CD14-positive monocyte (primary cell): Measurements from ENCODE around the gene CKS2. TPM values are rescaled to one million over a fixed set of nuclear protein-coding genes. Genes with fewer than 3 reads are reported as not detected.
A peak's percentile ranks its signal among the peaks of the same experiment; 100 is the strongest.

ENCODE experiments used
- DNase-seq, 3 donors: peaks; one replicate each; pipeline ENCODE4 v3.0.0-alpha.2; 2011 to 2022
- H2AFZ ChIP-seq: 2 replicates; pipeline ENCODE4 v1.6.0; 2012; ENCODE audit warnings: mild to moderate bottlenecking, low read depth, low read length, inconsistent platforms; ENCODE audit not compliant: insufficient read depth, poor library complexity, severe bottlenecking
- H3K27ac ChIP-seq, 2 donors: 1 replicate in 1 of 2; 2 replicates in 1 of 2; pipeline ENCODE4 v1.5.1; 2012 to 2013; ENCODE audit warnings: low read length in 2 of 2, control low read depth in 1 of 2, inconsistent platforms in 1 of 2, low read depth in 1 of 2, mild to moderate bottlenecking in 1 of 2
- H3K27me3 ChIP-seq, 2 donors: one replicate each; pipeline versions ENCODE4 v1.6.0 to v1.6.1; 2011 to 2013; ENCODE audit warnings: low read length in 2 of 2; ENCODE audit not compliant: control insufficient read depth in 2 of 2, insufficient read depth in 2 of 2
- H3K36me3 ChIP-seq, 2 donors: replicated peaks in 1 of 2; 1 replicate in 1 of 2; 2 replicates in 1 of 2; pipeline versions ENCODE4 v1.5.1 to v1.6.1; 2012 to 2013; ENCODE audit warnings: low read length in 2 of 2, control low read depth in 1 of 2, inconsistent platforms in 1 of 2, mild to moderate bottlenecking in 1 of 2; ENCODE audit not compliant: insufficient read depth in 2 of 2, control insufficient read depth in 1 of 2
- H3K4me1 ChIP-seq, 2 donors: 1 replicate in 1 of 2; 2 replicates in 1 of 2; pipeline versions ENCODE4 v1.5.1 to v1.6.1; 2012 to 2013; ENCODE audit warnings: low read length in 2 of 2, control low read depth in 1 of 2, inconsistent platforms in 1 of 2, mild to moderate bottlenecking in 1 of 2, moderate library complexity in 1 of 2; ENCODE audit not compliant: insufficient read depth in 2 of 2, control insufficient read depth in 1 of 2
- H3K4me2 ChIP-seq: replicated peaks from 2 replicates; pipeline ENCODE3; 2012; ENCODE audit warnings: low read length, moderate library complexity, mild to moderate bottlenecking; ENCODE audit not compliant: poor library complexity, severe bottlenecking; ENCODE audit errors: extremely low read depth
- H3K4me3 ChIP-seq, 3 experiments: fragments of 200-600 bp in 1 of 3; sonication (generic) in 1 of 3; replicated peaks in 1 of 3; 1 replicate in 2 of 3; 2 replicates in 1 of 3; pipeline ENCODE4 v1.5.1; 2011 to 2013; ENCODE audit warnings: low read length in 3 of 3, mild to moderate bottlenecking in 3 of 3, control low read depth in 2 of 3, low read depth in 2 of 3, inconsistent platforms in 1 of 3, moderate library complexity in 1 of 3
- H3K79me2 ChIP-seq: 2 replicates; pipeline ENCODE4 v1.6.0; 2012; ENCODE audit warnings: mild to moderate bottlenecking, control low read depth, inconsistent platforms, low read length, moderate library complexity; ENCODE audit not compliant: insufficient read depth
- H3K9ac ChIP-seq: 2 replicates; pipeline ENCODE4 v1.6.0; 2017; ENCODE audit warnings: low read length, mild to moderate bottlenecking; ENCODE audit not compliant: insufficient read depth, poor library complexity, severe bottlenecking
- H3K9me3 ChIP-seq, 2 donors: replicated peaks in 1 of 2; 1 replicate in 1 of 2; 2 replicates in 1 of 2; pipeline versions ENCODE4 v1.5.1 to v1.6.1; 2012 to 2013; ENCODE audit warnings: low read length in 2 of 2, control low read depth in 1 of 2; ENCODE audit not compliant: control insufficient read depth in 1 of 2, insufficient read depth in 1 of 2
- H4K20me1 ChIP-seq: 2 replicates; pipeline ENCODE4 v1.6.0; 2012; ENCODE audit warnings: mild to moderate bottlenecking, low read length, control low read depth, moderate library complexity; ENCODE audit not compliant: insufficient read depth
- H3K27ac Mint-ChIP-seq, 7 donors: one replicate each; pipeline ENCODE4 v1.8.0; 2020; ENCODE audit warnings: mild to moderate bottlenecking in 7 of 7, mixed read lengths in 7 of 7, moderate library complexity in 6 of 7, inconsistent platforms in 2 of 7
- H3K27me3 Mint-ChIP-seq, 3 donors: one replicate each; pipeline ENCODE4 v1.8.0; 2021 to 2022; ENCODE audit warnings: low read depth in 3 of 3, mild to moderate bottlenecking in 3 of 3, mixed read lengths in 3 of 3, moderate library complexity in 3 of 3, inconsistent platforms in 1 of 3
- H3K36me3 Mint-ChIP-seq, 2 donors: one replicate each; pipeline ENCODE4 v1.8.0; 2020; ENCODE audit warnings: mixed read lengths in 2 of 2, inconsistent platforms in 1 of 2, mild to moderate bottlenecking in 1 of 2
- H3K4me1 Mint-ChIP-seq: one replicate; pipeline ENCODE4 v1.8.0; 2020; ENCODE audit warnings: mild to moderate bottlenecking, mixed read lengths
- H3K4me3 Mint-ChIP-seq, 2 donors: one replicate each; pipeline ENCODE4 v1.8.0; 2020; ENCODE audit warnings: mild to moderate bottlenecking in 2 of 2, mixed read lengths in 2 of 2, moderate library complexity in 1 of 2
- H3K9me3 Mint-ChIP-seq, 7 donors: one replicate each; pipeline ENCODE4 v1.8.0; 2020 to 2022; ENCODE audit warnings: mixed read lengths in 7 of 7, mild to moderate bottlenecking in 6 of 7, moderate library complexity in 6 of 7, inconsistent platforms in 2 of 7
- CTCF ChIP-seq: fragments of 200-600 bp; IDR thresholded peaks from one replicate; pipeline ENCODE4 v1.8.0; 2022; ENCODE audit warnings: antibody characterized with exemption, mild to moderate bottlenecking
- WGBS: methylation state at CpG from one replicate; pipeline ENCODE4 v1.1.5; 2013; ENCODE audit warnings: missing lambda C conversion rate; ENCODE audit not compliant: insufficient coverage; 5-methylcytosine and 5-hydroxymethylcytosine counted together
- intact Hi-C, 2 donors: fragments of 100-400 bp; cut with micrococcal nuclease; formaldehyde crosslinking; loops; one replicate each; pipeline versions ENCODE4 v1.15.0 to v1.15.1; 2023
- polyA plus RNA-seq, 3 donors: library from polyadenylated mRNA; depleted of rRNA in 1 of 3; unstranded in 2 of 3; stranded (reverse) in 1 of 3; fragments of 300-500 nt in 2 of 3; fragments of >200 nt in 1 of 3; fragmentation: Illumina TruSeq in 2 of 3; gene quantifications; 1 replicate in 2 of 3; 2 replicates in 1 of 3; pipeline ENCODE4 v1.2.3, GENCODE V29; 2012 to 2021

CKS2 gene
- polyA plus RNA-seq, 3 donors: 12.3 to 142 (median 14.5) TPM

DNA sequence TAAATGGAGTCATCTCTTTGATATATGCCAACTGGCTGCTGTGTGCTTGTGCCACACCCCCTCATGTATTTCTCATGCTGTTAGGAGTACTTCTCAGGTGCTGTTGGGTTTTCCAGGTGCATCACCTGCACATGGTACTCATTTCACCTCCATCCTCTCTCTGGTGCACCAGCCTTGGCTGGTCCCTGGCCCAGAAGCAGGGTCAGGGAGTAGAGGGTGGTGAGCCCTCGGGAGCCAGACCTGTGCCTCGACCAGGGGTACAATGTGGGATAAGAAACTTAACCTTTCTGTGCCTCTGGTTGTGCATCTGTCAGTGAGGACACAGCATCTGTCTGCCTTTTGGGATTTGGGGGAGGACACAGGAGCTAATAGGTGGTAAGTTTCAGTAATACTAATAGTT is 45.8 kb downstream of the CKS2 start:
- Histone ChIP-seq H3K79me2 (peaks cover 7% of the 10 kb centered on the region), H4K20me1 (peaks cover 27% of the 10 kb centered on the region), H3K9me3 (no peaks in the 10 kb centered on the region), H3K27ac (no peak overlapping the region), H3K36me3 (peaks cover 85 to 90% of the 10 kb centered on the region in 2 donors), H3K27me3 (no peaks in the 10 kb centered on the region), H3K4me1 (peaks cover 13 to 15% of the 10 kb centered on the region in 2 donors), H3K9ac (no peak overlapping the region), H2AFZ (no peak overlapping the region), H3K4me2 (no peak overlapping the region), H3K4me3 (no peak overlapping the region)
- no peak overlapping the region for H3K4me3 Mint-ChIP-seq
- H3K4me1 Mint-ChIP-seq: peaks cover 21% of the 10 kb centered on the region
- peaks cover 89 to 96% of the 10 kb centered on the region in 2 donors for H3K36me3 Mint-ChIP-seq
- H3K27ac Mint-ChIP-seq: peak overlapping the region in 1 of 7 donors; percentile 33
- H3K27me3 Mint-ChIP-seq: no peaks in the 10 kb centered on the region
- no peaks in the 10 kb centered on the region for H3K9me3 Mint-ChIP-seq
- intact Hi-C loops: no loop called here
- no peak for TF ChIP-seq CTCF
- WGBS: 94% methylated on average over 2 of the region's 2 CpGs
- no peak for DNase-seq

GRCh38 chr9:89357331-89358197 is 46.6 kb downstream of the CKS2 start:
- H3K4me3 ChIP-seq: no peak overlapping the region
- peaks cover 13% of the 10 kb centered on the region for H3K4me1 Mint-ChIP-seq
- peak overlapping the region in 5 of 7 donors; percentile 15 to 77 (median 40) for H3K27ac Mint-ChIP-seq
- peaks cover 5 to 7% of the 10 kb centered on the region in 2 donors for H3K4me1 ChIP-seq
- peaks cover 92 to 98% of the 10 kb centered on the region in 2 donors for H3K36me3 ChIP-seq
- no peak for DNase-seq
- H3K9me3 Mint-ChIP-seq: no peaks in the 10 kb centered on the region
- H3K4me2 ChIP-seq: no peak overlapping the region
- intact Hi-C loops: no loop called here
- peaks cover 96 to 99% of the 10 kb centered on the region in 2 donors for H3K36me3 Mint-ChIP-seq
- peaks cover 7% of the 10 kb centered on the region for H3K79me2 ChIP-seq
- peaks cover 32% of the 10 kb centered on the region for H4K20me1 ChIP-seq
- H3K4me3 Mint-ChIP-seq: no peak overlapping the region
- H2AFZ ChIP-seq: no peak overlapping the region
- peak overlapping the region in 1 of 2 donors; percentile 10 for H3K27ac ChIP-seq
- WGBS: 100% methylated on average over 3 of the region's 8 CpGs
- TF ChIP-seq CTCF: no peak
- no peaks in the 10 kb centered on the region for H3K9me3 ChIP-seq
- no peak overlapping the region for H3K9ac ChIP-seq
- no peaks in the 10 kb centered on the region for H3K27me3 ChIP-seq
- H3K27me3 Mint-ChIP-seq: no peaks in the 10 kb centered on the region
